Activated CD8-positive, alpha-beta memory T cell treated with anti-CD3 and anti-CD28 coated beads for 24 hours (primary cell): Measurements from ENCODE around the gene TBC1D3L.
"Not testable (repeated sequence)": the region's sequence is repeated elsewhere in the genome, so short reads cannot be mapped to it uniquely, and the experiment has no call there.

Source experiments
- DNase-seq: peaks from one replicate; pipeline ENCODE4 v3.0.0-alpha.2; 2020

The TBC1D3L gene

GRCh38 chr17:37988960-37989359 lies at the start of gene TBC1D3L:
Gene TBC1D3L, minus strand, starts transcription at chr17:37989060. Its CDS starts 1,540 bp downstream, at chr17:37987520.
- DNase-seq: not testable (repeated sequence)

- DNase-seq: not testable (repeated sequence)
These were observed 14.8 kb upstream of the TBC1D3L start, which contains the start of gene TBC1D3D for GRCh38 chr17:38003676-38004075. Gene TBC1D3D, plus strand, starts transcription at chr17:38003976. Its CDS starts 1,585 bp downstream, at chr17:38005561.
